Stimulated activated naive CD8-positive, alpha-beta T cell treated with anti-CD3 and anti-CD28 coated beads, Interleukin-15, Interleukin-2, amounts not matched to agents 100 ng/mL and 50 ng/mL, for 24 hours (primary cell): Measurements from ENCODE around the gene TTPAL.

Experiments used
- H3K27ac Mint-ChIP-seq: one replicate; pipeline ENCODE4 v1.8.0; 2021; ENCODE audit warnings: mild to moderate bottlenecking, mixed read lengths
- H3K27me3 Mint-ChIP-seq: one replicate; pipeline ENCODE4 v1.8.0; 2021; ENCODE audit warnings: mixed read lengths
- H3K36me3 Mint-ChIP-seq: one replicate; pipeline ENCODE4 v1.8.0; 2021; ENCODE audit warnings: low read depth, mixed read lengths
- H3K4me1 Mint-ChIP-seq: one replicate; pipeline ENCODE4 v1.8.0; 2021; ENCODE audit warnings: low read depth, mixed read lengths
- H3K4me3 Mint-ChIP-seq: one replicate; pipeline ENCODE4 v1.8.0; 2021; ENCODE audit warnings: mild to moderate bottlenecking, mixed read lengths
- H3K9me3 Mint-ChIP-seq: one replicate; pipeline ENCODE4 v1.8.0; 2021; ENCODE audit warnings: mixed read lengths

The TTPAL gene

GRCh38 chr20:44433751-44434538 is 41.7 kb upstream of the TTPAL start:
- Mint-ChIP-seq H3K9me3 (no peaks in the 10 kb centered on the region), H3K27me3 (no peaks in the 10 kb centered on the region), H3K36me3 (no peaks in the 10 kb centered on the region), H3K4me3 (no peak overlapping the region), H3K27ac (no peak overlapping the region), H3K4me1 (no peaks in the 10 kb centered on the region)

- Mint-ChIP-seq H3K36me3 (no peaks in the 10 kb centered on the region), H3K27me3 (no peaks in the 10 kb centered on the region), H3K4me1 (no peaks in the 10 kb centered on the region), H3K27ac (no peak overlapping the region), H3K4me3 (no peak overlapping the region), H3K9me3 (no peaks in the 10 kb centered on the region)
These were observed 39.9 kb upstream of the TTPAL start for GRCh38 chr20:44435630-44436335.

GRCh38 chr20:44436393-44436792 is 39.3 kb upstream of the TTPAL start:
- Mint-ChIP-seq H3K36me3 (no peaks in the 10 kb centered on the region), H3K4me1 (no peaks in the 10 kb centered on the region), H3K4me3 (no peak overlapping the region), H3K9me3 (no peaks in the 10 kb centered on the region), H3K27ac (no peak overlapping the region), H3K27me3 (no peaks in the 10 kb centered on the region)

- Mint-ChIP-seq H3K27me3 (no peaks in the 10 kb centered on the region), H3K36me3 (no peaks in the 10 kb centered on the region), H3K4me1 (no peaks in the 10 kb centered on the region), H3K27ac (no peak overlapping the region), H3K4me3 (no peak overlapping the region), H3K9me3 (no peaks in the 10 kb centered on the region)
These were observed 38.2 kb upstream of the TTPAL start for GRCh38 chr20:44437497-44437896.

- Mint-ChIP-seq H3K9me3 (no peaks in the 10 kb centered on the region), H3K4me3 (no peak overlapping the region), H3K4me1 (no peaks in the 10 kb centered on the region), H3K27me3 (peaks cover 3% of the 10 kb centered on the region), H3K36me3 (no peaks in the 10 kb centered on the region), H3K27ac (no peak overlapping the region)
These were observed 36.9 kb upstream of the TTPAL start for GRCh38 chr20:44438782-44439181.

GRCh38 chr20:44439318-44439717 is 36.4 kb upstream of the TTPAL start:
- peaks cover 3% of the 10 kb centered on the region for H3K27me3 Mint-ChIP-seq
- H3K27ac Mint-ChIP-seq: no peak overlapping the region
- no peaks in the 10 kb centered on the region for H3K36me3 Mint-ChIP-seq
- no peaks in the 10 kb centered on the region for H3K9me3 Mint-ChIP-seq
- no peaks in the 10 kb centered on the region for H3K4me1 Mint-ChIP-seq
- no peak overlapping the region for H3K4me3 Mint-ChIP-seq

GRCh38 chr20:44442298-44443070 is 33.2 kb upstream of the TTPAL start:
- Mint-ChIP-seq H3K9me3 (no peaks in the 10 kb centered on the region), H3K4me1 (no peaks in the 10 kb centered on the region), H3K27ac (no peak overlapping the region), H3K27me3 (peaks cover 3% of the 10 kb centered on the region), H3K36me3 (no peaks in the 10 kb centered on the region), H3K4me3 (no peak overlapping the region)

- Mint-ChIP-seq H3K9me3 (no peaks in the 10 kb centered on the region), H3K27ac (no peak overlapping the region), H3K27me3 (peaks cover 3% of the 10 kb centered on the region), H3K36me3 (no peaks in the 10 kb centered on the region), H3K4me3 (no peak overlapping the region), H3K4me1 (no peaks in the 10 kb centered on the region)
These were observed 29.6 kb upstream of the TTPAL start for GRCh38 chr20:44445742-44446710.

GRCh38 chr20:44447827-44448419 is 27.8 kb upstream of the TTPAL start:
- Mint-ChIP-seq H3K9me3 (no peaks in the 10 kb centered on the region), H3K27ac (no peak overlapping the region), H3K36me3 (no peaks in the 10 kb centered on the region), H3K4me1 (no peaks in the 10 kb centered on the region), H3K27me3 (peaks cover 3% of the 10 kb centered on the region), H3K4me3 (no peak overlapping the region)

GRCh38 chr20:44448753-44449546 is 26.7 kb upstream of the TTPAL start:
- no peaks in the 10 kb centered on the region for H3K9me3 Mint-ChIP-seq
- no peaks in the 10 kb centered on the region for H3K27me3 Mint-ChIP-seq
- no peaks in the 10 kb centered on the region for H3K4me1 Mint-ChIP-seq
- H3K27ac Mint-ChIP-seq: no peak overlapping the region
- H3K4me3 Mint-ChIP-seq: no peak overlapping the region
- no peaks in the 10 kb centered on the region for H3K36me3 Mint-ChIP-seq

- no peaks in the 10 kb centered on the region for H3K4me1 Mint-ChIP-seq
- H3K4me3 Mint-ChIP-seq: no peak overlapping the region
- no peaks in the 10 kb centered on the region for H3K9me3 Mint-ChIP-seq
- H3K36me3 Mint-ChIP-seq: no peaks in the 10 kb centered on the region
- no peak overlapping the region for H3K27ac Mint-ChIP-seq
- H3K27me3 Mint-ChIP-seq: no peaks in the 10 kb centered on the region
These were observed 25.8 kb upstream of the TTPAL start for GRCh38 chr20:44449864-44450263.

- Mint-ChIP-seq H3K9me3 (no peaks in the 10 kb centered on the region), H3K36me3 (no peaks in the 10 kb centered on the region), H3K4me1 (no peaks in the 10 kb centered on the region), H3K27me3 (no peaks in the 10 kb centered on the region), H3K27ac (no peak overlapping the region), H3K4me3 (no peak overlapping the region)
These were observed 25.3 kb upstream of the TTPAL start for GRCh38 chr20:44450281-44450889.

GRCh38 chr20:44450903-44451450 is 24.7 kb upstream of the TTPAL start:
- no peaks in the 10 kb centered on the region for H3K27me3 Mint-ChIP-seq
- no peak overlapping the region for H3K4me3 Mint-ChIP-seq
- H3K4me1 Mint-ChIP-seq: no peaks in the 10 kb centered on the region
- H3K27ac Mint-ChIP-seq: no peak overlapping the region
- H3K9me3 Mint-ChIP-seq: no peaks in the 10 kb centered on the region
- no peaks in the 10 kb centered on the region for H3K36me3 Mint-ChIP-seq
